GM21786 (cell line): Measurements from ENCODE around the gene NAA10.

ENCODE experiments used
- ATAC-seq: cut with Tn5 transposase; IDR thresholded peaks from one replicate; pipeline ENCODE4 v1.9.1; 2021; ENCODE audit not compliant: unreplicated experiment

NAA10 gene

DNA sequence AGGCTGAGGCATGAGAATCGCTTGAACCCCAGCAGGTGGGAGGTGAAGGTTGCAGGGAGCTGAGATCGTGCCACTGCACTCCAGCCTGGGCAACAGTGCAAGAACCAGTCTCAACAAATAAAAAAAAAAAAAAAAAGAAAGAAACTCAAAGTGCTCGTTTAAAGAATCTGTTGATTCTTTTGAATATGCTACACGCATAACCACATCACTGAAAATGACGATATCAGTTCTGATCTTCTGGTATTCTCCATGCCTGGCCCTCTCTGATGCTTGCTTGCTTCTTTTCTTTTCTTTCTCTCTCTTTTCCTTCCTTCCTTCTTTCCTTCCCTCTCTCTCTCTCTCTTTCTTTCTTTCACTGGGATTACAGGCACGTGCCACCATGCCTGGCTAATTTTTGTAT, 23.0 kb downstream of the NAA10 start:
- ATAC-seq = no peak

DNA sequence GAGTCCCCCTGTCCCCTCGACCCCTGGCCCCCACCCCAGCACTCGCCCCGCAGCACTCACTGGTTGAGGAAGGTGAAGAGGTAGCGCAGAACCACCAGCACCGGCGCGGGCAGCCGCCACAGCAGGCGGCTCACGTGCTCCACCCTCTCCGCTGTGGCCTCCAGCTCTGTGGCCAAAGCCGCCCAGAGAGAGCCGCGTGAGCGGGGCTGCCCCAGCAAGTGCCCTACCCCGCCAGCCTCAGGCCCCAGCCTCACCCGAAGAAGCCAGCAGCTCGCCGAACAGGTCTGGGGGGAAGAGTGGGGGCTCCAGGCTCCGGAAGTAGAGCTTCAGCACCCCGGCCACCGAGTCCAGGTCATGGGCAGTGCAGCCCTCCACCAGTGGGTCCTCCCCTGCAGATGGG, 24.4 kb downstream of the NAA10 start:
- no peak for ATAC-seq

DNA sequence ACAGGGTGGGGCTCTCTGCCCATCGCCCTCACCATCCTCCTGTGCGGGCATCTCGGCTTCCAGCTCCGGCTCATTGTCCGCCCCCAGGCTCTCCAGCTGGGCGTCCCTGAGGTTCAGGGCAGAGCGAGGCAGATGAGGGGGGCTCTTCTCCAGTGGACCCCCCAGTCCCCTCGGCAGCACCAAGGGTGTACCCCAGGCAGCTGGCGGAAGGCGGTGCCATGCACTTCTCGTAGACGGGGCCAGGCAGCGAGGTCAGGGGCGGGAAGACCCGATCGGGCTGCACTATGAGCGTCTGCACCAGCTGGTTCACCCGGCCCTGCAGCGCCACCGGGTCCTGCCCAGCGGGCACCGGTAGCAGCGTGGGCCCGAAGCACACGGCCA, 24.9 kb downstream of the NAA10 start:
- no peak for ATAC-seq

DNA sequence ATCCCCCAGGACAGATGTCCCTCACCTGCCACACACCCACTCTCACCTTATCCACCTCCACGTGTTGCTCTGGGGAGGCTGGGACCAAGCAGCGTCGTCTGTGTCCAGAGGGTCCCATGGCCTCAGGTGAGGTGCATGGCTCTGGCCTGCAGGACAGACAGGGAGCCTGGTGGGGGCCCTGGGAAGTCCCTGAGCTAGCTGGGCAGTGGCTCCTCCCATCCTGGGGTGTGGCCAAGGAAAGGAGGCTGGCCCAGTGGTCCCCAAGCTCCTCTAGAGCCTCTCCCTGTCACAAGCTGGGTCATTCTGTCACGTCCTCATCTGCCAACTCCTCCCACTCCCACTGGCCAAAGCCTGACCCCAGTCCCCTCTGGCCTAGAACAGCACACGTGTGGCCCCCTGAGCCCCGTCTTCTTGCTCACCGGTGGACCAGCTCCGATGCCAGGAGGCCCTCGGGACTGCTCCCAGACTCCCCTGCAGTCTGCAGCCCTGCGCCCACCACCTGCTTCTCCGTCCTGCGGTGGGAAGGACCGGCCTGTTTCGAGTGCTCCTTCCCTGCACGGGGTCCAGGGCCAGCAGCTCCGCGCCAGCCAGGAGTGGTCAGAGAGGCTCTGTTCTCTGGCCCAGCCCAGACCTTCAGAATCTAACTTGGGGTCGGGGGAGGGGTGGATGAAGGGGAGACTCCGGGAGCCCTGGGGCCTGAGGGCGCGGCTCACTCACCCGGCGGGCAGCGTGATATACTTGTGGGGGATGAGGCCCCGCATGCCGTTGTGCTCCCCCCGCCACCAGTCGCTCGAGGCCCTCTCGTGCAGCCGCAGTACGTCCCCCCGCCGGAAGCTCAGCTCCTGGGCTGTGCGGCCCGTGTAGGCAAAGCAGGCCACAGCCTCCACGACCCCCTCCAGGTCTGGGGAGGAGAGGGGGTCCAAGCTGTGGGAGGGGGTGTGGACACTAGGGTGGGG, 25.5 kb downstream of the NAA10 start:
- ATAC-seq = no peak

DNA sequence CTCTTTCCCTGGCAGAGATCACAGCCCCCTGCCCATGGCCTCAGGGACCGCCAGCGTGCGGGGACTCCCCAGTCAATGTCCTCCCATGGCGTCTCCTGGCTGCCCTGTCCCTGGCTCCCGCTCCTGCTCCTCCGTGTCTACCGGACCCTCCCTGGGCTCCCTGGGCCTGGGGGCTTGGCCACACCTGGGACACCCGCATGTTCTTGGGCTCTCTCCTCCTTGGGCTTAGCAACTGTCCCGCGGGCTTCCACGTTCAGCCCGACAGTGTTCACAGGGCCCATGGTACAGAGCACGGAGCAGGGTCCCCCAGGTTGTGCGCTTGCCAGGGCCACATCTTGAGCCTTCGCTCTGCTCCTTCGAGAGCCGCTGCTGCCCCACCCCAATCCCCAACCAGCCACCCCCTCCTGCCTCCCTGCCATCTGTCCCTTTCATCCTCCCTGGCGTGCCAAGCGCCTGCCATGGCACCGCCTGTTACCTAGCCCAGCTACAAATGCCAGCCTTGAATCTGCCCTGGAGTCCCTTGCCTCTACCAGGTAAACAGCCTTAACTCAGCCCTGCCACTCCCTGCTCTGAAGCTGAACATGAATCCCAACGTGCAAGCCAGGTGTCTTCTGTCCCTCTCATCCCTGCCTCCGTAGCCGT, 26.5 kb downstream of the NAA10 start:
- ATAC-seq = no peak

DNA sequence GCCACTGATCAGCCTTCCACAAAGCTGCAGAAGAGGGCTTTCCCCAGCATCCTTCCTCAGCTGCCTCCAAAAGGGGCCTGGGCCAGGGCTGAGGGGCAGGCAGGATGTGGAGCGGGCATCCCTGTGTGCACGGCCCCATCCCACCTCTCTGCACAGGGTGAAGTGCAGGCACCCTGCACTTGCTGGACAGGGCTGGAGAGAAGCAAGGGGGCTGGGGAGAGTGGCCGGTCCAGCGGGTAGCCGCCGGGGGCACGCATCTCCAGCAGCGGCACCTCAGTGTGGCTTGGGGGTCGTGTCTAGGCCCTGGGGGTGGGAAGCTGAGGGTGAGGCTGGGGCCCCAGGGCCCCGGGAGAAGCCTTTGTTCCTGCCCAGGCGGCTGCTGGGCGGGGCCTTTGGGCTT, 27.4 kb downstream of the NAA10 start:
- no peak for ATAC-seq

DNA sequence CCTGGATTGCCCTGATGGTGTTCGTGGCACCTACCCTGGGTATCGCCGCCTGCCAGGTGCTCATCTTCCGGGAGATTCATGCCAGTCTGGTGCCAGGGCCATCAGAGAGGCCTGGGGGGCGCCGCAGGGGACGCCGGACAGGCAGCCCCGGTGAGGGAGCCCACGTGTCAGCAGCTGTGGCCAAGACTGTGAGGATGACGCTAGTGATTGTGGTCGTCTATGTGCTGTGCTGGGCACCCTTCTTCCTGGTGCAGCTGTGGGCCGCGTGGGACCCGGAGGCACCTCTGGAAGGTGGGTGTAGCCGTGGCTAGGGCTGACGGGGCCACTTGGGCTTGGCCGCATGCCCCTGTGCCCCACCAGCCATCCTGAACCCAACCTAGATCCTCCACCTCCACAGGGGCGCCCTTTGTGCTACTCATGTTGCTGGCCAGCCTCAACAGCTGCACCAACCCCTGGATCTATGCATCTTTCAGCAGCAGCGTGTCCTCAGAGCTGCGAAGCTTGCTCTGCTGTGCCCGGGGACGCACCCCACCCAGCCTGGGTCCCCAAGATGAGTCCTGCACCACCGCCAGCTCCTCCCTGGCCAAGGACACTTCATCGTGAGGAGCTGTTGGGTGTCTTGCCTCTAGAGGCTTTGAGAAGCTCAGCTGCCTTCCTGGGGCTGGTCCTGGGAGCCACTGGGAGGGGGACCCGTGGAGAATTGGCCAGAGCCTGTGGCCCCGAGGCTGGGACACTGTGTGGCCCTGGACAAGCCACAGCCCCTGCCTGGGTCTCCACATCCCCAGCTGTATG, 28.5 kb downstream of the NAA10 start:
- no peak for ATAC-seq

DNA sequence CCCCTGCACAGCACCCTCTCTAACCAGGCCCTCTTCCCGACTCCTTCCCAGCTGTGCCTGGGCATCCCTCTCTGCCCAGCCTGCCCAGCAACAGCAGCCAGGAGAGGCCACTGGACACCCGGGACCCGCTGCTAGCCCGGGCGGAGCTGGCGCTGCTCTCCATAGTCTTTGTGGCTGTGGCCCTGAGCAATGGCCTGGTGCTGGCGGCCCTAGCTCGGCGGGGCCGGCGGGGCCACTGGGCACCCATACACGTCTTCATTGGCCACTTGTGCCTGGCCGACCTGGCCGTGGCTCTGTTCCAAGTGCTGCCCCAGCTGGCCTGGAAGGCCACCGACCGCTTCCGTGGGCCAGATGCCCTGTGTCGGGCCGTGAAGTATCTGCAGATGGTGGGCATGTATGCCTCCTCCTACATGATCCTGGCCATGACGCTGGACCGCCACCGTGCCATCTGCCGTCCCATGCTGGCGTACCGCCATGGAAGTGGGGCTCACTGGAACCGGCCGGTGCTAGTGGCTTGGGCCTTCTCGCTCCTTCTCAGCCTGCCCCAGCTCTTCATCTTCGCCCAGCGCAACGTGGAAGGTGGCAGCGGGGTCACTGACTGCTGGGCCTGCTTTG, 29.2 kb downstream of the NAA10 start:
- ATAC-seq = no peak

DNA sequence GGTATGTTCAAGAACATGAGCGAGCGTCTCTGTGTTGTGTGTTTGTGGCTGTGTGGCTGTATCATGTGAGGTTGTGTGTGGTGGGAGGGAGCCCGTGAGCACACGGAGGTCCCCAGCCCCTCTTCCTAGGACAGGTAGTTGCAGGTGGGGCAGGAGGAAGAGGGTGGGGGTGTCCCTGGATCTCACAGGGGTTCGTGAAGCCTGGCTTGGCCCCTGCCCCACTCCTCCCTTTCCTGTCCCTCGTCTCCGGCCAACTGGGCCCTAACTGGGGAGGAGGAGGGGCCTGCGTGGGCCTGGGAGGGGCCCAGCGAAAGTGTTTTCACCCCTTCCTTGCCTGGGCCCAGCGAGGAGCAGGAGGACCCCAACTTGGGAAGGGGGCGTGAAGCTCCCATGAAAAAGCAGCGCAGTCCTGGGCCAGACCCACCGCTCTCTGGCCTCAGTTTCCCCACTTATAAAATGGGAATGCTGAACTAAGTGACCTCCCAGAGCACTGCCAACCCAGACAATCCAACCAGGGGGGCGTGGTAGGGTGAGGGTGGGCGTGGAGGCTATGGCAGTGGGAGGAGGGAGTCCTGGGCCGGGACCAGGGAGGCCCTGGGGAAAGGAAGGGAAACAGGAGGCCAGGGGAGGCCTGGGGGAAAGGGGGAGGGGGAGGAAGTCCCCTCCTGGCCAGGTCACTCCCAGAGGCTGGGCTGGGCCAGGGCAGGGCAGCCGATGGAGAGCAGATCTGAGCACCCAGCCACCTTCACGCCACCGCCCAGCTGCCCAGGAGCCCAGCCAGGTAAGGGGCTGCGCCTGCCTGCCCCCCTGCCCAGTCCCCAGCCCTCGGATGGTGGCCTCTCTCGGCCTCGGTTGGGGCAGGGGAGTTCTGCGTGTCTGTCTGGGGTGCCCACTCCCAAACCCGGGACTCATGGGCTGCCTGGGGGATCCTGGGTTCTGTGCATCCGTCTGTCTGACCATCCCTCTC, 30.6 kb downstream of the NAA10 start, which contains the start of gene AVPR2:
Gene AVPR2, plus strand, starts transcription at position 683 of the 967 bp plus-strand sequence. CDS start 473 bp downstream, outside the sequence.
- no peak for ATAC-seq

DNA sequence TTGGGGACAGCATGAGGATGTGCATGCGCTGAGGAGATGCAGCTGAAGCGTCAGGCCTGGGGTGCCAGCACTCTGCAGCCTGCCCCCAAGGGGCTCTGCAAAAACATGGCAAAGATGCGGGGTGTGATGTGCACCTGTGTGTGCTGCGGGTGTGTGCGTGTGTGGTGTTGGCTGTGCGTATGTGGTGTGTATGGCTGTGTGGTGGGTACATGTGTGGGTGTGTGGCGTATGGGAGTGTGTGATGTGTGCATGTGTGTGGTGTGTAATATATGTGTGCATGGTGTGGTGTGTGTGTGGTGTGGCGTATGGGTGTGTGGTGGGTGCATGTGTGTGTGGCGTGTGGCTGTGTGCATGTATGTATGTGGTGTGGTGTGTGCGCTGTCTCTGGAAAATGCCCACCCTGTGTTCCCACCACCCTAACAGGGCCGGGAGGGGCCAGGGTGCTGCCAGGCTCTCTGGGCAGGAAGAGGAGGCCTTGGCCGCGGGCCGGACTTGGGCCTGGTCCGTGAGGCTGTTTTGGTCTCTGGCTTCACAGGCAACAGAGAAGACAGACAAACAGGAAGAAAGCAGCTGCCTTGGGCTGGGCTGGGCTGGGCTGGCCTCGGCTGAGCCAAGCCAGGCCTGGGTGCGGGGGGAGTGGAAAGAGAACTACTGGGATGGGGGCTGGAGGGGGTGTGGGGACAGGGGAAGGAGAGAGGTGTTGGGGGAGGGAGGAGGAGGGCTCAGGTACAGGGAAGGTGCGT, 31.4 kb downstream of the NAA10 start:
- no peak for ATAC-seq

DNA sequence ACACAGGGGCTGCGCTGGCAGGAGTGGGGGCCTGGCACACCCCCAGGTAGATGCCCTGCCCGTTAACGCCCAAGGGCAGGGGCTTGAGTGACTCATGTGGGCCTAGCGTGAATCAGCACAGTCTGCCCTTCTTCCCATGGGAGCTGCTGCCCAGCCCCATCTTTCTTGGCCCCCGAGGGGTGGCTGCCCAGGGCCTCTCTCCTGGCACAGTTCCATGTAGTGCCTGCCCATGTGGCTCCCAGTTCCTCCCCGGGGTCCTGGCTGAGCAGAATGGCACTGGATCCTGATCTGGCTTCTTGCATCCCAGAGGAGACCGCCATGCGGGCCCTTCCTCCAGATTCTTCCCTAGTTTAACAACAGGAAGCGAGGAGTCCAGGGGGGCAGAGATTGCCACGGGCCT, 32.5 kb downstream of the NAA10 start:
- no peak for ATAC-seq

DNA sequence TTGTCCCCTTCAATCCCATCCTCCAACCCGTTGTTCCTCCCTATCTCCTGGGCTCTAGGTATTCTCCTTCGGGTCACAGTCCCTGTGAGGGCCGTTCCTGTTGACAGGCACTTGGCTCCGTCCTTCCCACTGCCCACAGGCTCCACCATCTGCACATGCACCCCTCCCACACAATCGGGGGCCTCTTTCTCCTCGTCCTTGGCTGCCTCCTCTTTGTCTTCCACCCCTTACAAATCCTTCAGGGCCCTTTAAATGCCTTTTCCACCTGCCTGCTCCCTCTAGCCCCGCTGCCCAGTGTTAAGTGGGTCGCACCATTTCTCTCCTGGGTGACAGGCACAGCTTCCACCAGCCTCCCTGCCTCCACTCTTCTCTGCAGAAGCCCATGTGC, 33.1 kb downstream of the NAA10 start:
- no peak for ATAC-seq

DNA sequence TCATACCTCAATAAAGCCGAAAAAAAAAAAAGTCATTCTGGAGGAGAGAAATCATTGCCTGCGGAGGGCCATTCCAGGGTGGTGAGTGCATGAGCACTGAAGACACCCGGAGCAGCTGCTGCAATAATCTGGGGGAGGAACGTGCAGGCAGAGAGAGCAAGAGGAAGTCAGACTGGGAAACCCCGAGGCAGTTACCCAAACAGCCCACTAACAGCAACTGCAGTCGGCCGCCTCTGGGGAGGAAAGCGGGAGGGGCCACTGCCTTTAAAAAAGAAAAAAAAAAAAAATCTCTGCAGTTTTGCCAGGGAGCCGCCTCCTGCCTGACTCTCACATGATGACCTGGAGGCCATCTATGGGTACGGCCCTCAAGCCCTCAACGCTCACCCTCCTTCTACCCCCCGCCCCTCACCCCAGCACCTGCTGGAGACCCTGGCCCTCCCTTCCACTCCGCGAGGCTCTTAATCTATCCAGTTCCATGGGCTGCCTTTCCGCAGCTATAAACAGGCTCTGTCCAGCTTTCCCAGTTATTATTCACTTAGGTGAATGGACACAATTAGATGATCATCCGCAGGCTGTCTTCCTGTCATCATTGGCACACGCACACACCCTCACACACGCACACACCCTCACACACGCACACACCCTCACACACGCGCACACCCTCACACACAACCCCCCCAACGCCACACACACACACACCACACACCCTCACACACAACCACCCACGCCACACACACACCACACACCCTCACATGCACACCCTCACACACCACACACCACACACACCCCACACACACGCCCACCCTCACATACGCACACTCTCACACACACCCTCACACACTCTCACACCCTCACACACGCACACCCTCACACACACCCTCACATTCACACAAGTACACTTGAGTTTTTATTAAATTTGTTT, 33.7 kb downstream of the NAA10 start:
- ATAC-seq = peak; percentile 82

DNA sequence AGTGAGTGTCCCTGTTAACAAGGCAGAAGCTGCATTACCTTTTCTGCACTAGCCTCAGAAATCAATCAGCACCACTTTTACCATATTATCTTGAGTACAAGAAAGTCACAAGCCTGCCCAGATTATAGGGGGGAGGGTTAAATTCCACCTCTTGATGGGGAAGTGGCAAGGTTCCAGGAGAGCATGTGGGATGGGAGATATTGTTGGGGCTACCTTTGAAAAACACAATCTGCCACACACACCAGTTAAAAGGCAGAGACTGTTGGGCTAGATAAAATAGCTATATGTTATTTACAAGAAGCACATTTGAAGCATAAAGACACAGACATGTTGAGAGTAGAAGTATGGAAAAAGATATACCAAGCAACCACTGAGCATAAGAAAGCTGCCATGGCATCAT, 36.9 kb downstream of the NAA10 start:
- ATAC-seq = no peak

DNA sequence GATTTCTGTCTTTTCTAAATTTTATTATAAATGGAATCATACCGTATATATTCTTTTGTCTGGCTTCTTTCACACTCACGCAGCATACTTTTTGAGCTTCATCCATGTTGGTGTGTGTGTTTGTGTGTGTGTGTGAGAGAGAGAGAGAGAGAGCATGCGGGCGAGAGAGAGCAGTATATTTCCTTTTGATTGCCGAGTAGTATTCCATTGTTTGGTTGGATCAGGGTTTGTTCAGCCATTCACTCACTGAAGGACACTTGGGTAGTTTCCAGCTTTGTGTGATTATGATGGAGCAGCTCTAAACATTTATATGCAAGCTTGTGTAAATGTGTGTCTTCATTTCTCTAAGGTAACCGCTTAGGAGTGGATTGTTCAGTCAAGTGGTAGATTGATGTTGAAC, 45.7 kb downstream of the NAA10 start:
- no peak for ATAC-seq

DNA sequence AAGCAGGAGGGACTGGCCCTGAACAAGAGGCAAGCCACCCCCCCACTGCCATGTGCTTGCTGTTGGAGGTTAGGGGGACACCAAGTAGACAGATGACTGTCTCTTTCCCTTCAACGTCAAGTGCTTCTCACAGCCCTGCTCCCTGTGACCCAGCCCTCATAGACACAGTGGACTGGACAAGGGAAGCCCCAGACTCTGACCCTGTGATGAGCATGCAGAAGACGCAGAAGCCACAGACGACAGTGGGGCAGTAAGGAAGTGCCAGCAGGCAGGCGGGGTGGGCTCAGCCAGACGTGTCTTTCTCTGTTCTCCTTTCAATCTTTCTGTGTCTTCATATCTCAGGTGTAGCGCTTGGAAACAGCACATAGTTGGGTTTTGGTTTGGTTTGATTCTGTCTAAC, 46.5 kb downstream of the NAA10 start:
- ATAC-seq = no peak

DNA sequence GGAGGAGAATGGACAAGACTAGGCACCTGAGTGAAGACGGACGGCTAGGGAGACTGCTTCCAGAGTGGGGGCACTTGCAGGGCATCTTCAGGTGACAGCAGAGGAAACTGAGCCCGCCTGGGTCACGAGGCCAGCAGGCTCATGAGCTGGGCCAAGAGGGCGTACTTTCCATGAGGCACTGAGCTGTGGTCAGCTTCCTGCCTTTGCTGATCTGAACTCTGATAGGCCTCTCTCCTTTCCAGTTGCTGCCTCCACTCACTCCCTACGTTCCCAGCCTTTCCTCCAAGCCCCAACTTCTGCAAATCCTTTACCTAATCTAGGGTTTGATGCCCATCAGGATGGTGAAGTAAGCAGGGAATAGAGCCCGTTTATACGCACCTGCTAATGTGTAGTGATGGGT, 47.5 kb downstream of the NAA10 start:
- no peak for ATAC-seq

DNA sequence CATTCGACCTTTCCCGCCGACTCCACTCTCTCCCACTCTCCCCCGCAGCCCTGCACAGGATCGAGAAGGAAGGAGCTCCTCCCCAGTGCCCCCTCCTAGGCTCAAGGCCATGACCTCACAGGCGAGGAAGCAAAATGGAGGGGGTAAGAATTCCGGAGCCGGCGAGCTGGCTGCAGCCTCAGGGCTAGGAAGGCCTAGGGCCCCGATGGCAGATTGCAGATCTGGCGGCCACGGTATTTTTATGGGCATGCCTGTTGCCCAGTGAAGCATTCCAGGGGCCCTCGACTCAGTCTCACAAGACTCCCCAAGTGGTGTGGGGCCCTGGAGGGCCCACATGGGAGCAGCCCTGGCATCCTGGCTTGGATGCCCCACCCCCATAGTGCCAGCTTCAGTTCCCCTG, 47.9 kb downstream of the NAA10 start:
- ATAC-seq = no peak
